Hepatocyte (in vitro differentiated cells): ENCODE data around the gene PDILT. TPM values are rescaled to one million over a fixed set of nuclear protein-coding genes. Genes with fewer than 3 reads are reported as not detected.

Source experiments
- DNase-seq: peaks from one replicate; pipeline ENCODE4 v3.0.0-alpha.2; 2016; ENCODE audit warnings: low spot score
- H2AFZ ChIP-seq: fragments of 200-600 bp; sonication (generic); 2 replicates; pipeline ENCODE4 v1.6.0; 2016; ENCODE audit warnings: antibody characterized with exemption, mild to moderate bottlenecking
- H3K27ac ChIP-seq: fragments of 200-600 bp; sonication (generic); 2 replicates; pipeline ENCODE4 v1.5.1; 2016; ENCODE audit warnings: mild to moderate bottlenecking
- H3K27me3 ChIP-seq: fragments of 200-600 bp; sonication (generic); 2 replicates; pipeline ENCODE4 v1.6.1; 2016
- H3K36me3 ChIP-seq: fragments of 200-600 bp; sonication (generic); replicated peaks from 2 replicates; pipeline ENCODE4 v1.5.1; 2016; ENCODE audit warnings: low read depth; ENCODE audit not compliant: insufficient read depth
- H3K4me1 ChIP-seq: fragments of 200-600 bp; sonication (generic); 2 replicates; pipeline ENCODE4 v1.5.1; 2016; ENCODE audit warnings: mild to moderate bottlenecking, moderate library complexity; ENCODE audit not compliant: insufficient read depth
- H3K4me2 ChIP-seq: fragments of 200-600 bp; sonication (generic); 2 replicates; pipeline ENCODE4 v1.6.0; 2016
- H3K4me3 ChIP-seq: fragments of 200-600 bp; sonication (generic); 2 replicates; pipeline ENCODE4 v1.5.1; 2016; ENCODE audit warnings: mild to moderate bottlenecking
- H3K79me2 ChIP-seq: fragments of 200-600 bp; sonication (generic); 2 replicates; pipeline ENCODE4 v1.6.0; 2017; ENCODE audit warnings: mild to moderate bottlenecking
- H3K9me2 ChIP-seq: fragments of 200-600 bp; sonication (generic); replicated peaks from 2 replicates; pipeline ENCODE4 v1.6.0; 2017; ENCODE audit warnings: mild to moderate bottlenecking; ENCODE audit not compliant: insufficient read depth
- H3K9me3 ChIP-seq: fragments of 200-600 bp; sonication (generic); 2 replicates; pipeline ENCODE4 v1.5.1; 2016; ENCODE audit warnings: low read depth, mild to moderate bottlenecking
- H4K20me1 ChIP-seq: fragments of 200-600 bp; sonication (generic); 2 replicates; pipeline ENCODE4 v1.6.0; 2016; ENCODE audit warnings: mild to moderate bottlenecking; ENCODE audit not compliant: insufficient read depth, poor library complexity, severe bottlenecking
- CTCF ChIP-seq: fragments of 200-600 bp; sonication (generic); IDR thresholded peaks from 2 replicates; pipeline ENCODE4 v1.5.1; 2016; ENCODE audit warnings: antibody characterized with exemption, mild to moderate bottlenecking; ENCODE audit not compliant: poor library complexity
- EZH2 ChIP-seq: fragments of 200-600 bp; sonication (generic); IDR thresholded peaks from 2 replicates; pipeline ENCODE4 v1.6.1; 2016; ENCODE audit warnings: antibody characterized with exemption, mild to moderate bottlenecking, borderline replicate concordance
- EZH2phosphoT487 ChIP-seq: fragments of 200-600 bp; sonication (generic); IDR thresholded peaks from one replicate; pipeline ENCODE4 v1.6.1; 2018; ENCODE audit warnings: antibody characterized with exemption, mild to moderate bottlenecking, low read depth, moderate library complexity; ENCODE audit not compliant: unreplicated experiment, severe bottlenecking
- whole genome bisulfite sequencing: methylation state at CpG from one replicate; pipeline ENCODE4 v1.1.6; 2016; ENCODE audit warnings: low lambda C conversion rate; ENCODE audit errors: missing lambda C conversion rate; 5-methylcytosine and 5-hydroxymethylcytosine counted together
- polyA plus RNA-seq: library from polyadenylated mRNA; unstranded; fragments of >200 nt; fragmentation: Nextera tagmentation; extraction: Ambion mirVana; gene quantifications from 2 replicates; pipeline ENCODE4 v1.2.1, GENCODE V29; 2016
- total RNA-seq: library from RNA; depleted of rRNA; stranded (reverse); fragments of >200 nt; gene quantifications from 2 replicates; pipeline ENCODE4 v1.2.3, GENCODE V29; 2014

Gene PDILT
- total and polyA plus RNA-seq, 2 experiments from 2014 or later = not detected

- Histone ChIP-seq H3K79me2 (no peaks in the 10 kb centered on the region), H3K9me3 (no peaks in the 10 kb centered on the region), H3K27ac (no peak overlapping the region), H3K4me1 (no peaks in the 10 kb centered on the region), H3K4me3 (no peak overlapping the region), H3K4me2 (no peak overlapping the region), H3K27me3 (peaks cover 9% of the 10 kb centered on the region), H4K20me1 (no peaks in the 10 kb centered on the region), H2AFZ (no peak overlapping the region), H3K36me3 (no peaks in the 10 kb centered on the region), H3K9me2 (no peaks in the 10 kb centered on the region)
- DNase-seq = peak; percentile 10
- TF ChIP-seq EZH2 (no peak), CTCF (peak; percentile 21)
- 34% methylated on average over 2 of the region's 2 CpGs for WGBS
Measured at GRCh38 chr16:20359997-20360396, 44.5 kb downstream of the PDILT start.

- Histone ChIP-seq H3K27me3 (peaks cover 6% of the 10 kb centered on the region), H3K9me3 (no peaks in the 10 kb centered on the region), H3K4me2 (no peak overlapping the region), H4K20me1 (no peaks in the 10 kb centered on the region), H3K9me2 (no peaks in the 10 kb centered on the region), H3K4me3 (no peak overlapping the region), H3K36me3 (no peaks in the 10 kb centered on the region), H3K4me1 (no peaks in the 10 kb centered on the region), H3K27ac (no peak overlapping the region), H3K79me2 (no peaks in the 10 kb centered on the region), H2AFZ (no peak overlapping the region)
- no peak for TF ChIP-seq EZH2
- TF ChIP-seq CTCF = no peak
- TF ChIP-seq EZH2phosphoT487 = no peak
- WGBS = 74% methylated on average over 7 of the region's 7 CpGs
- no peak for DNase-seq
Measured at GRCh38 chr16:20355114-20355782, 49.3 kb downstream of the PDILT start.

GRCh38 chr16:20353379-20353778 is 51.2 kb downstream of the PDILT start:
- Histone ChIP-seq H3K27me3 (no peaks in the 10 kb centered on the region), H4K20me1 (no peaks in the 10 kb centered on the region), H3K79me2 (no peaks in the 10 kb centered on the region), H3K4me2 (no peak overlapping the region), H3K4me1 (no peaks in the 10 kb centered on the region), H3K9me3 (no peaks in the 10 kb centered on the region), H2AFZ (no peak overlapping the region), H3K27ac (no peak overlapping the region), H3K4me3 (no peak overlapping the region), H3K9me2 (no peaks in the 10 kb centered on the region), H3K36me3 (no peaks in the 10 kb centered on the region)
- DNase-seq = no peak
- TF ChIP-seq CTCF (no peak), EZH2 (no peak), EZH2phosphoT487 (no peak)

GRCh38 chr16:20352615-20353014 is 51.9 kb downstream of the PDILT start, which contains the start of gene UMOD:
Gene UMOD (minus strand): TSS chr16:20352715. CDS start chr16:20350737, 1,978 bp downstream.
- Histone ChIP-seq H3K9me3 (no peaks in the 10 kb centered on the region), H3K27ac (no peak within 1 kb of the TSS), H3K79me2 (no peaks in the 10 kb centered on the region), H3K4me2 (no peak within 1 kb of the TSS), H3K4me3 (no peak within 1 kb of the TSS), H4K20me1 (no peaks in the 10 kb centered on the region), H3K36me3 (no peaks in the 10 kb centered on the region), H3K4me1 (no peaks in the 10 kb centered on the region), H3K9me2 (no peaks in the 10 kb centered on the region), H2AFZ (no peak within 1 kb of the TSS), H3K27me3 (no peaks in the 10 kb centered on the region)
- 71% methylated on average over 2 of the region's 2 CpGs for WGBS
- no peak for DNase-seq
- no peak for TF ChIP-seq EZH2phosphoT487
- no peak for TF ChIP-seq CTCF
- no peak for TF ChIP-seq EZH2
